ENCODE measurements around the gene SLC28A1.

Gene SLC28A1

DNA sequence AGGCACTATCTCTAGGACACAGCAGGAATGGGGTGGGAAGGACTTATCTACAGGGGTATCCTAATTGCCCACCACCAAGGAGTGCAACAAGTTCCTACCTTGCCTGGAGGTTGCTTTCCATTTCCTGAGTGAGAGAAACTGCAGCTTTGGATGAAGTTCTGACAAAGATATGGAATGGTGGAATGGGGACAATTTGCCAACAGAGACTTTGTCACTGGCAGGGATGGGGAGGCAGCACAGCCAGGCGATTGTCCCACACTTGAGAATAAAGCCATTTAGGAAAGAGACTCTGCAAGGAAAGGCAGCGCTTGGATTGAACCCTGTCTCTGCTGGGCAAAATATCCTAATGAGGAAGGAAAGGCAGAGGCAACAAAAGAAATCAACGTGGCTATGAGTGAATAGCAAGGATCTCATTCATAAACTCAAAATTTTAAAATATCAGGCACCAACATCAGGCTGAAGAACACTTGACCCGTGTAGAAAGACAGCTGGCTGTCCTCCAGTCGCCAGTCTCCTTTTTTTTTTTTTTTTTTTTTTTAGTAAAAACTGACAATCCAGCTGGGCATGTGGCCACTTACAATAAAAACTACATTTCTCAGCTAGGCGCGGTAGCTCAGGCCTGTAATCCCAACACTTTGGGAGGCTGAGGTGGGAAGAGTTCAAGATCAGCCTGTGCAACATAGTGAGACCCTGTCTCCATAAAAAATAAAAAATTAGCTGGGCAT, 65.5 kb downstream of the SLC28A1 start:
- intact Hi-C loops (cut with DNase I): loop anchor here (5.0 to 10.0 kb wide), 4 partner anchors 95 to 295 kb away; partner anchors contain the start of genes NMB and WDR73
- peak in 29 of 42 donors; percentile 22 to 81 (median 45) for DNase-seq

DNA sequence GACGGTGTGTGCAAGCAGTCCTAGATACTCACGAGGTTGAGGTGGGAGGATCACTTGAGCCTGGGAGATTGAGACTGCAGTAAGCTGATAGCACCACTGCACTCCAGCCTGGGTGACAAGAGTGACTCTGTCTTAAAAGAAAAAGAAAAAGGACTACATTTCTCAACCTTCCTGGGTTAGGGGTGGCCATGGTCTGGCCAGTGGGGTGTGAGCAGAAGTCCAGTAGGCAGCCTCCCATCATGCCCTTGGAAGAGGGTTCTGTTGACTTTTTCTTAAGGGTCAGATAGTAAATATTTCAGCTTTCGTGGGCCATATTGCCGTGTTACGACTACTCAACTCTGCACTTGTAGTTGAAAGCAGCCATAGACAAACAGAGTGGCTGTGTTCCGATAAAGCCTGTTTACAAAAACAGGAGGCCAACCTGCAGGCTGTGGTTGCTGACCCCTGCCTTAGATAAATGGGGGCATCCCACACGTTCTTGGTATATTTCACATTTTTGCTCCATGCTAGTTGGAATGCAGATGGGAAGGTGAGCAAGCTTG, 66.2 kb downstream of the SLC28A1 start:
- no peak for DNase-seq
- intact Hi-C loops (cut with DNase I): loop anchor here (5.0 to 10.0 kb wide), 3 partner anchors 94 to 214 kb away; no protein-coding TSS in a partner anchor

DNA sequence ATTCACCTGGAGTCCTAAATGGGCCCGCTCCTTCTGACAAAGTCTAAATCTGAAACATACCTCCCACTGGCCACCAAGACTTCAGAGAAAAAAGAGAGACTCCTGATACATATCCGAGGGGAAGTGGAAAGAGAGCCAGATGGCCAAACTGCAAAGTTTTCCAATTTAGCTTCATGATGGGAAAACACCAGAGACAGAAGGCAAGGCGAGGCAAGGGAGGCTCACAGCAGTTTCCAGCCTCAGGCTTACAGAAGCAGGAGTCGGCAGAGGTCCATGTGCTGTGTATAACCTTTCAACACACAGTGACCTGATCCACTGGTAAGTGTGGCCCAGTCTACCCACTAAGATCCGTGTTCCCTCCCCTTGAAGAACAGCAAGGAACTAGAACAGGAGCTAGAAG, 67.3 kb downstream of the SLC28A1 start:
- no peak for DNase-seq
- intact Hi-C loops (cut with DNase I): loop anchor here (5.0 to 10.0 kb wide), 3 partner anchors 93 to 213 kb away; no protein-coding TSS in a partner anchor

GRCh38 chr15:84953136-84953535, 68.7 kb downstream of the SLC28A1 start:
- intact Hi-C loops (cut with DNase I): loop anchor here (5.0 to 10.0 kb wide), 3 partner anchors 92 to 212 kb away; no protein-coding TSS in a partner anchor
- no peak for DNase-seq

DNA sequence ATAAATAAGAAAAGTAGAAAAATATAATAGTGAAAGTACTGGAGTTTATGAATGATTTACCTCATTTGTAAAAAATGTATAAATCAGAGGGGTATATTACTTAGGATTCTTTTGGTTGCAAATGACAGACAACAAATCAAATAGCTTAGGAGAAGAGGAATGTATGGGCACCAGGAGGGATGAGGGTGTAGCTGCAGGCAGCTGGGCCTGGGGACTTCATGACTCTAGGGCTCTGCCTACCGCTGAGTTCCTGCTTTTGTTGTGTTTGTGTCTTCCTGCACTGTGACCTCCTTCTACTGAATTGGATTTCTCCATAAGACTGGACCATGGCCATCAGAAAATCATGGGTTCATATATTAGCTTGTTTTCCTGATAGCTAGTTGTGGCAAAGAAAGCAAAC, 69.3 kb downstream of the SLC28A1 start:
- intact Hi-C loops (cut with DNase I): loop anchor here (5.0 to 10.0 kb wide), 3 partner anchors 91 to 211 kb away; no protein-coding TSS in a partner anchor
- DNase-seq: no peak

- DNase-seq: peak; percentile 65 to 94 (median 86)
- intact Hi-C loops (cut with DNase I): loop anchor here (10.0 kb wide), 2 partner anchors 90 to 210 kb away; no protein-coding TSS in a partner anchor
These were observed 70.8 kb downstream of the SLC28A1 start for GRCh38 chr15:84955089-84955848.

GRCh38 chr15:84956199-84956598, 71.7 kb downstream of the SLC28A1 start:
- DNase-seq: no peak
- intact Hi-C loops (cut with DNase I): loop anchor here (10.0 kb wide), 2 partner anchors 89 to 209 kb away; no protein-coding TSS in a partner anchor

- intact Hi-C loops (cut with DNase I): no loop called here
- peak in 1 of 42 donors; percentile 2 for DNase-seq
These were observed 76.1 kb downstream of the SLC28A1 start for GRCh38 chr15:84960391-84961113.

DNA sequence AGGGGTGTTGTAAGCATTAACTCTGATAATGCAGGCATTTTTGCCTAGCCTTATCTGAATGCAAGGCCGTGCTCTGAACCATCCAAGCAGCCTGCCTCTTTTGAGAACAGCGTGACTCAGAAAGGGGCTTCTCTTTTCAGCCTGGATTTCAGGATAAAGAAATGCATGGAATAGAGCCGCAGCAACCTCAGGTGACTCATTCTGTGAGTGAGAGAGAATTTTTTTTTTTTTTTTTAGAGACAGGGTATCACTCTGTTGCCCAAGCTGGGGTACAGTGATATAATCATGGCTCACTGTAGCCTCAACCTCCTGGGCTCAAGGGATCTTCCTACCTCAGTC, 76.6 kb downstream of the SLC28A1 start:
- intact Hi-C loops (cut with DNase I): no loop called here
- peak in 2 of 42 donors; percentile 1 to 49 for DNase-seq

GRCh38 chr15:84961707-84962106, 77.2 kb downstream of the SLC28A1 start:
- DNase-seq: no peak
- intact Hi-C loops (cut with DNase I): no loop called here

DNA sequence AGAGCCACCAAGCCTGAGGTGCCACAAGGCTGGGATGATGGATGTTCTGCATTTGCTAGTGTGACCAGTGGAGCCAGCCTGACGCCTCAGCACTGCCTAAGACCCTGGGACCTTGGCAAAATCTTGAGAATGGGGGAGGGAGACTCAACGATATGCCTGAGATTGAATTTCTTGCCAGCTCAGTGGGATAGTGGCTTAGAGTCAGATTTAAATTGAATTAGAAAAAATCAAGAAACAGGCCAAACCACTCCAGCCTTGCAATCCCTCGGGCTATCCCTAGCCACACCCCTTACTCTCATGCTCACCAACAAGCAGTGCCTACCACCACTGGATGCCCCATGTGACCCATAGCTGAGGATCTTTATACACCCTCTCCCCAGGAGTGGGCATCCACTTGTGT, 78.5 kb downstream of the SLC28A1 start:
- intact Hi-C loops (cut with DNase I): no loop called here
- DNase-seq: peak in 1 of 42 donors; percentile 1

DNA sequence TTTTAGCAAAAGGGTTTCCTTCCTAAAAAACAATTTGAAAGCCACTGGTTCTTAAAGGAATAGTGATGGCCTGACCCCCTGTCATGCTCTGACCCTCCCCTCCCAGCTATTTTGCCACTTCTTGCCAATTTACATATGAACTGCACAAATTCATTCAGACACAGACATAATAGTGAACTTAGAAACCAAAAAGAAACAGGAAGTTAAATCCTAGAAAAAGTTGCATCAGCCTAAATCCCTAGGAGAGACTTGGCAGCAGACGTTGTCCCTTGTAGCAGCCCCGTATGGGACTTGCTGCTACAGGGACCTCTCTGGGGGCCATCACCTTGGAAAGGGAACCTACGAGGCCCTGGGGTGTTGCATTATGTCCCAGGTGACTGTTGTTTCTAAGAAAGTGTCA, 82.9 kb downstream of the SLC28A1 start:
- peak in 1 of 42 donors; percentile 5 for DNase-seq
- intact Hi-C loops (cut with DNase I): no loop called here

DNA sequence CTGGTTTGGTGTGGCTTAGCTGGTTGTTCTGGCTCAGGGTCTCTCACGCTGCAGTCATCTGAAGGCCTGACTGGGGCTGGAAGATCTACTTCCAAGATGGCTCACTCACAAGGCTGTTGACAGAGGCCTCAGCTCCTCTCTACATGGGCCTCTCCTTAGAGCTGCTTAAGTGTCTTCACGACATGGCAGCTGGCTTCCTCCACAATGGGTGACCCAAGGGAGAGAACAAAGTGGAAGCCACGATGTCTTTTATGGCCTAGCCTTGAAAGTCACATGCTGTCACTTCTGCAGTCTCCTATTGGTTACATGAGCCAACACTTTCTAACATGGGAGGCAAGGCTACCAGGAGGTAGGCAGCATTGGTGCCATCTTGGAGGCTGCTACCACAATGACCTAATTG, 83.8 kb downstream of the SLC28A1 start:
- DNase-seq: peak in 2 of 42 donors; percentile 4
- intact Hi-C loops (cut with DNase I): no loop called here

DNA sequence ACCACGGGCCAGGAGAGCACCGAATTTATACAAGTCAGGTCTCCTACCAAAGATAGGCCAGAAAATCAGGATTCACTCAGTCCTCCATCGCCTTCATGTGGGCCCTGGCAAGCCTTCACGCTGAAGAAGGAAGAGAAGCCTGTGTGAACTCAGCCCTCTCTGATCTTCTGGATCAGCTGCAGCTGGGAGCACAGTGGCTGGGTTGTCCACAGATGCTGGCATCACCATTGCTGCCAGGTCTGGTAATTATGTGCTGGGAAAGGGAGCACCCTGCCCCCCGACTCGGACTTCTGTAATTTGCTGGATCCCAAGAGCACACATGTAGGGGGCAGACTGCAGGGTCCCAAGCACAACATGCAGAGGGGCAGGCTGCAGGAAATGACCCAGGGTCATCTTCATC, 84.8 kb downstream of the SLC28A1 start:
- DNase-seq: peak in 36 of 42 donors; percentile 11 to 85 (median 52)
- intact Hi-C loops (cut with DNase I): no loop called here

DNA sequence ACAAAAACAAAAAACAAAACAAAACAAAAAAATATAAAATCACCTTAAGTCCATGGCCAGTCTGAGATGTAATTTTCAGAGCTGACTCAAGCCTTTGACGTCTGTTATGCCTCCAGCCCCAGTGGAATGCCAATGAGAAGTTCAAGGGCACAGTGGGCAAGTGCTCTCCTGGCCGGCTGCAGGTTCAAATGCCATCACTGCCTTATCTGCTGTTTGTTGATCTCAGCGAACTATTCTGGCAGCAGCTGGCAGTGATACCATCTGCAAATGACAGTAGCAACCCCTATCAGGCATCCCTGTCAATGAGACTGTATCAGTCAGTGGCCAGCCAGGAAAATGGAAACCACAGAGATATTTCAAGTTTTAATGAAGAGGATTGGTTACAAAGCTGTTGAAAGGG, 86.4 kb downstream of the SLC28A1 start:
- intact Hi-C loops (cut with DNase I): no loop called here
- peak in 2 of 42 donors; percentile 2 to 12 for DNase-seq

DNA sequence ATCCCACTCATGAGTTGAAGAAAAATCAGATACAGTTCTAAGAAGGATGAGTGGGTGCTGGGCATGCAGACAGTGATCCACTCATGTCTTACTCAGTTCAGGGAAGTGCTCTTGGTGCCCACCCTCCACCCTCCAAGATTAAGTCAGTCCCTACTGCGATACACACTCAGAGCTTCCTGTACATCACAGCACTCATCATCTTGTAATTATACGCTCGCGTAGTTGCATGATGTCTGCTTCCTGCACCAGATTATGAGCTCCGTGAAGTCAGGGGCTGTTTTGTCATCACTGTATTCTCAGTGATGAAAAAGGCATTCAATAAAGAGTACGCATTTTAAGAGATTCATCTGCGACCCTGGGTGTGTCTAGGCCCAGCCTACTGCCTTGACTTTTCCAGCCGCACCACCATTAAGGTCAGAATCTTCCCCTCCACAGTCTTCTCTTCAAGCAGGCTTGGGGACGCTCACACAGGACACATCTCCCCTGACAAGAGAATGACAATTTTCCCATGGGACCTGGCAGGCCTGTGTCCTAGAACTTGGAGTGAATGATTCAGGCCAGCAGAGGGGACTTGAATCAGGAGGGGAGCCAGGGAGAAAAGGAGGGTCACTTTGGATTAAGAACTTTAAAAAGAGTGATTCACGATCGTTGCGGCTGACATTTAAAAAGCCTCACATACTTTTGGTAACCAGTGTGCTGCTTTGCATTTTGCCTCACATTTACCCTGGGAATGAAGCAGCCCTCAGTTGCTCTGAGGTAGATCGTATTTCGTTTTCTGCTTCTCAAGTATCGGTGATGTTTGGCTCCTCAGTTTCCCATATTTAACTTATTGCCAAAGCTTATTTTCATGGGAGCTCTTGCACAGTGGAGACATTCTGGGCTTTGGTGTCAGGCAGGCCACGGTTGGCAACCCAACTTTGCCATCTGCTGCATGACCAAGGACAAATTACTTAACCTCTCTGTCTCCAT, 89.3 kb downstream of the SLC28A1 start:
- peak in 2 of 42 donors; percentile 0 to 31 for DNase-seq
- intact Hi-C loops (cut with DNase I): no loop called here

DNA sequence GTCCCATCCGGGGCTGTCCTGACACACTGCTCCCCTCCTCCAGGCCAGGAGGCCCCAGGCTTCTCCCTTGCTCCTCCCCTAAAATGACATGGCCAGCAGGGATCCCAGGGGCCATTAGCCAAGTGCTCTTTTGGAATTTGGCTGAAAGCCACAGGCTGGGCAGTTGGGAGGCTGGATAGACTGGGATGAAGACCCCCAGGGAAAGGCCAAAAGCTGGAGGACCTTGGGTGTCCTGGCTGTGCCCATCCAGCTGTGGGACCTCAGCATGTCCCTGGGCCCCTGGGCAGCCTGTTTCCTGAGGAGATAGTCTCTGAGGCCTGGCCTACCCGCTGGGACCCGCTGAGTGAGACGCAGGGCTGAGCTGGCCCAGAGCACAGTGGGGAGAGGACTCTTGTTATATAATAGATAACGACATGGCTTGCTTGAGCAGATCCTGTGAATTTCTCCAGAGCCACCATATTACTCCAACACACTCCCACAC, 91.4 kb downstream of the SLC28A1 start:
- DNase-seq: peak in 1 of 42 donors; percentile 31
- intact Hi-C loops (cut with DNase I): no loop called here
